ENCODE measurements around the gene NCAPD3.

The NCAPD3 gene

DNA sequence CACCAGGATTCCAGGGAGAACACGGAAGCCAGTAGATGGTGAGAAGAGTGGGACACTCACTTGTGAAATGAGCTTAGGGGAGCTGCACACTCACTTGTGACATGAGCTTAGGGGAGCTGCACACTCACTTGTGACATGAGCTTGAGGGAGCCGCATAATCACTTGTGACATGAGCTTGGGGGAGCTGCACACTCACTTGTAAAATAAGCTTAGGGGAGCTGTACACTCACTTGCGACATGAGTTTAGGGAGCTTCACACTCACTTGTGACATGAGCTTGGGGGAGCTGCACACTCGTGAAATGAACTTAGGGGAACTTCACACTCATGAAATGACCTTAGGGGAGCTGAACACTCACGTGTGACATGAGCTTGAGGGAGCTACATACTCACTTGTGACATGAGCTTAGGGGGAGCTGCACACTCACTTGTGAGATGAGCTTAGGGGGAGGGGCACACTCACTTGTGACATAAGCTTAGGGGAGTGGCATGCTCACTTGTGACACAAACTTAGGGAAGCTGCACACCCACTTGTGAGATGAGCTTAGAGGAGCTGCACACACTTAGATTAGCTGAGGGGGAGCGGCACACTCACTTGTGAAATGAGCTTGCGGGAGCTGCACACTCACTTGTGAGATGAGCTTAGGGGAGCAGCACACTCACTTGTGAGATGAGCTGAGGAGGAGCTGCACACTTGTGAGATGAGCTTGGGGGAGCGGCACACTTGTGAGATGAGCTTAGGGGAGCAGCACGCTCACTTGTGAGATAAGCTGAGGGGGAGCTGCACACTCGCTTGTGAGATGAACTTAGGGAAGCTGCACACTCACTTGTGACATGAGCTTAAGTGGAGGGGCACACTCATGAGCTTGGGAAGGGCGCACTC, 59.0 kb downstream of the NCAPD3 start:
- TF ChIP-seq, protein P1, sequence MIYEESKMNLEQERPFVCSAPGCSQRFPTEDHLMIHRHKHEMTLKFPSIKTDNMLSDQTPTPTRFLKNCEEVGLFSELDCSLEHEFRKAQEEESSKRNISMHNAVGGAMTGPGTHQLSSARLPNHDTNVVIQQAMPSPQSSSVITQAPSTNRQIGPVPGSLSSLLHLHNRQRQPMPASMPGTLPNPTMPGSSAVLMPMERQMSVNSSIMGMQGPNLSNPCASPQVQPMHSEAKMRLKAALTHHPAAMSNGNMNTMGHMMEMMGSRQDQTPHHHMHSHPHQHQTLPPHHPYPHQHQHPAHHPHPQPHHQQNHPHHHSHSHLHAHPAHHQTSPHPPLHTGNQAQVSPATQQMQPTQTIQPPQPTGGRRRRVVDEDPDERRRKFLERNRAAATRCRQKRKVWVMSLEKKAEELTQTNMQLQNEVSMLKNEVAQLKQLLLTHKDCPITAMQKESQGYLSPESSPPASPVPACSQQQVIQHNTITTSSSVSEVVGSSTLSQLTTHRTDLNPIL (CRISPR knock-in tag; IDR thresholded peaks at IDR 0.05; ENCODE audit: low read depth), result no peak
- TF ChIP-seq TOX (CRISPR knock-in tag; IDR thresholded peaks at IDR 0.05; ENCODE audit: borderline replicate concordance) (no peak), ISL1 (CRISPR knock-in tag; IDR thresholded peaks at IDR 0.05) (no peak), OSR1 (CRISPR knock-in tag; IDR thresholded peaks at IDR 0.05) (no peak), ZNF70 (CRISPR knock-in tag; IDR thresholded peaks at IDR 0.05) (no peak), ESRRG (CRISPR knock-in tag; IDR thresholded peaks at IDR 0.05) (no peak), POU6F1 (CRISPR knock-in tag; IDR thresholded peaks at IDR 0.05; ENCODE audit: borderline replicate concordance, low read depth) (no peak), TCF4 (CRISPR knock-in tag; IDR thresholded peaks at IDR 0.05; ENCODE audit: borderline replicate concordance) (no peak), ZNF8 (CRISPR knock-in tag; IDR thresholded peaks at IDR 0.05) (no peak), CSDC2 (CRISPR knock-in tag; IDR thresholded peaks at IDR 0.05) (no peak), GLIS3 (CRISPR knock-in tag; IDR thresholded peaks at IDR 0.05) (no peak), SNAI2 (CRISPR knock-in tag; IDR thresholded peaks at IDR 0.05) (no peak), ARNTL (CRISPR knock-in tag; IDR thresholded peaks at IDR 0.05; ENCODE audit: borderline replicate concordance, low read depth) (no peak), ZFP3 (CRISPR knock-in tag; IDR thresholded peaks at IDR 0.05) (no peak), RARB (CRISPR knock-in tag; IDR thresholded peaks at IDR 0.05) (no peak)
- TF ChIP-seq, protein P2, sequence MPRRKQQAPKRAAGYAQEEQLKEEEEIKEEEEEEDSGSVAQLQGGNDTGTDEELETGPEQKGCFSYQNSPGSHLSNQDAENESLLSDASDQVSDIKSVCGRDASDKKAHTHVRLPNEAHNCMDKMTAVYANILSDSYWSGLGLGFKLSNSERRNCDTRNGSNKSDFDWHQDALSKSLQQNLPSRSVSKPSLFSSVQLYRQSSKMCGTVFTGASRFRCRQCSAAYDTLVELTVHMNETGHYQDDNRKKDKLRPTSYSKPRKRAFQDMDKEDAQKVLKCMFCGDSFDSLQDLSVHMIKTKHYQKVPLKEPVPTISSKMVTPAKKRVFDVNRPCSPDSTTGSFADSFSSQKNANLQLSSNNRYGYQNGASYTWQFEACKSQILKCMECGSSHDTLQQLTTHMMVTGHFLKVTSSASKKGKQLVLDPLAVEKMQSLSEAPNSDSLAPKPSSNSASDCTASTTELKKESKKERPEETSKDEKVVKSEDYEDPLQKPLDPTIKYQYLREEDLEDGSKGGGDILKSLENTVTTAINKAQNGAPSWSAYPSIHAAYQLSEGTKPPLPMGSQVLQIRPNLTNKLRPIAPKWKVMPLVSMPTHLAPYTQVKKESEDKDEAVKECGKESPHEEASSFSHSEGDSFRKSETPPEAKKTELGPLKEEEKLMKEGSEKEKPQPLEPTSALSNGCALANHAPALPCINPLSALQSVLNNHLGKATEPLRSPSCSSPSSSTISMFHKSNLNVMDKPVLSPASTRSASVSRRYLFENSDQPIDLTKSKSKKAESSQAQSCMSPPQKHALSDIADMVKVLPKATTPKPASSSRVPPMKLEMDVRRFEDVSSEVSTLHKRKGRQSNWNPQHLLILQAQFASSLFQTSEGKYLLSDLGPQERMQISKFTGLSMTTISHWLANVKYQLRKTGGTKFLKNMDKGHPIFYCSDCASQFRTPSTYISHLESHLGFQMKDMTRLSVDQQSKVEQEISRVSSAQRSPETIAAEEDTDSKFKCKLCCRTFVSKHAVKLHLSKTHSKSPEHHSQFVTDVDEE (CRISPR knock-in tag; IDR thresholded peaks at IDR 0.05), result no peak
- TF ChIP-seq, protein P3, sequence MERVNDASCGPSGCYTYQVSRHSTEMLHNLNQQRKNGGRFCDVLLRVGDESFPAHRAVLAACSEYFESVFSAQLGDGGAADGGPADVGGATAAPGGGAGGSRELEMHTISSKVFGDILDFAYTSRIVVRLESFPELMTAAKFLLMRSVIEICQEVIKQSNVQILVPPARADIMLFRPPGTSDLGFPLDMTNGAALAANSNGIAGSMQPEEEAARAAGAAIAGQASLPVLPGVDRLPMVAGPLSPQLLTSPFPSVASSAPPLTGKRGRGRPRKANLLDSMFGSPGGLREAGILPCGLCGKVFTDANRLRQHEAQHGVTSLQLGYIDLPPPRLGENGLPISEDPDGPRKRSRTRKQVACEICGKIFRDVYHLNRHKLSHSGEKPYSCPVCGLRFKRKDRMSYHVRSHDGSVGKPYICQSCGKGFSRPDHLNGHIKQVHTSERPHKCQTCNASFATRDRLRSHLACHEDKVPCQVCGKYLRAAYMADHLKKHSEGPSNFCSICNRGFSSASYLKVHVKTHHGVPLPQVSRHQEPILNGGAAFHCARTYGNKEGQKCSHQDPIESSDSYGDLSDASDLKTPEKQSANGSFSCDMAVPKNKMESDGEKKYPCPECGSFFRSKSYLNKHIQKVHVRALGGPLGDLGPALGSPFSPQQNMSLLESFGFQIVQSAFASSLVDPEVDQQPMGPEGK (CRISPR knock-in tag; IDR thresholded peaks at IDR 0.05; ENCODE audit: borderline replicate concordance), result no peak
- TF ChIP-seq, protein P4, sequence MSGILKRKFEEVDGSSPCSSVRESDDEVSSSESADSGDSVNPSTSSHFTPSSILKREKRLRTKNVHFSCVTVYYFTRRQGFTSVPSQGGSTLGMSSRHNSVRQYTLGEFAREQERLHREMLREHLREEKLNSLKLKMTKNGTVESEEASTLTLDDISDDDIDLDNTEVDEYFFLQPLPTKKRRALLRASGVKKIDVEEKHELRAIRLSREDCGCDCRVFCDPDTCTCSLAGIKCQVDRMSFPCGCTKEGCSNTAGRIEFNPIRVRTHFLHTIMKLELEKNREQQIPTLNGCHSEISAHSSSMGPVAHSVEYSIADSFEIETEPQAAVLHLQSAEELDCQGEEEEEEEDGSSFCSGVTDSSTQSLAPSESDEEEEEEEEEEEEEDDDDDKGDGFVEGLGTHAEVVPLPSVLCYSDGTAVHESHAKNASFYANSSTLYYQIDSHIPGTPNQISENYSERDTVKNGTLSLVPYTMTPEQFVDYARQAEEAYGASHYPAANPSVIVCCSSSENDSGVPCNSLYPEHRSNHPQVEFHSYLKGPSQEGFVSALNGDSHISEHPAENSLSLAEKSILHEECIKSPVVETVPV (CRISPR knock-in tag; IDR thresholded peaks at IDR 0.05), result no peak
- ATAC-seq, result no peak

DNA sequence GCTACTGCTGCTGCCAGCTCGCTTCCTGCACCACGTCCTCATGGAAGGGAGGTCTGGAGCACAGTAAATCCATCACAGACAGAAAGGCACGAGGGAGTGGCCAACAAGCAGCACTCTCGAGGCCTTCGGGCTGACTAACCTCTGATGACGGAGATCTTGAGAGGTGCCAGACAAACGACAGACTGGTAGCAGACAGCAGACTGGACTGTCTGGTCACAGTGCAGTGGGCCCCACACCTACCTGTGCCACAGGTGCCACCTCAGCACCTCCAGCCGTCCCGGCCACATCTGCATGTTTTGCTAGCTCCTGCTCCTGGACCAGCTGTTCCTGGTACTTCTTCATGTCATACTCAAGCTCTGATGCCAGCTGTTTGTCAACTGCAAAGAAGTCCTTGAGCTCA, 64.1 kb downstream of the NCAPD3 start:
- TF ChIP-seq GLIS3 (CRISPR knock-in tag; IDR thresholded peaks at IDR 0.05) (no peak), BACH2 (CRISPR knock-in tag; IDR thresholded peaks at IDR 0.05; ENCODE audit: borderline replicate concordance) (no peak), CSDC2 (CRISPR knock-in tag; IDR thresholded peaks at IDR 0.05) (no peak), ZFP3 (CRISPR knock-in tag; IDR thresholded peaks at IDR 0.05) (no peak), RARB (CRISPR knock-in tag; IDR thresholded peaks at IDR 0.05) (no peak), ZNF565 (CRISPR knock-in tag; conservative IDR thresholded peaks at IDR 0.05; ENCODE audit: low read depth) (no peak), TCF4 (CRISPR knock-in tag; IDR thresholded peaks at IDR 0.05; ENCODE audit: borderline replicate concordance) (no peak)
- TF ChIP-seq, protein P4 (CRISPR knock-in tag; IDR thresholded peaks at IDR 0.05), result no peak
- TF ChIP-seq, protein P2 (CRISPR knock-in tag; IDR thresholded peaks at IDR 0.05), result no peak
- TF ChIP-seq, protein P3 (CRISPR knock-in tag; IDR thresholded peaks at IDR 0.05; ENCODE audit: borderline replicate concordance), result no peak
- no peak for ATAC-seq
